ENCODE results near the gene LAMP5.

LAMP5 gene

GRCh38 chr20:9501473-9501872, 12.9 kb upstream of the LAMP5 start:
- no peak for DNase-seq

GRCh38 chr20:9503526-9504245, 10.7 kb upstream of the LAMP5 start:
- DNase-seq, result no peak

DNA sequence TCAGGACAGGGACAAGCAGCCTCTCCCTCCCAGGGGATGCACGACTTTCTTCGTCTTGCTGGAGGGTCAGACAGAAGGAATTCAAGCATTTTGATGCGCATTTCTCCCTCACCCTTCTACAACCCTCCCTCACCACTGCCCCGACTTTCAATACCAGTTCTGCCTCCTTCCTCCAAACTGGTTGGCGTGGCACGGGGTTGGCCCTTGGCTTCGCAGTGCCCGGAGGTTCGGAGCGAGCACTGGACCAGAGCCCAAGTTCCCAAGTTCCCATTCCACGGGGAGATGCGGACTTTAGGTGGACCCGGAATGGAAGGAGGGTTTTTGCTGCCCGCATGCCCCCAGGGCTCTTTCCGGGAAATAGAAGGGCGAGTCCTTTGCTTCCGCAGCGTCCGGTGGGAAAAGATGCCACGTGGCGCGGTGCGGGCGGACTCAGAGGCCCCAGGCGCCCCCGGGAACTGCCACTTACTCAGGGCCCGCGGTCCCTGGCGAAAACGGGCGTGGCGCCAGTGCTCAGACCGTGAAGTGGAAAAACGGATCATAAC, 8.0 kb upstream of the LAMP5 start:
- DNase-seq, result no peak

DNA sequence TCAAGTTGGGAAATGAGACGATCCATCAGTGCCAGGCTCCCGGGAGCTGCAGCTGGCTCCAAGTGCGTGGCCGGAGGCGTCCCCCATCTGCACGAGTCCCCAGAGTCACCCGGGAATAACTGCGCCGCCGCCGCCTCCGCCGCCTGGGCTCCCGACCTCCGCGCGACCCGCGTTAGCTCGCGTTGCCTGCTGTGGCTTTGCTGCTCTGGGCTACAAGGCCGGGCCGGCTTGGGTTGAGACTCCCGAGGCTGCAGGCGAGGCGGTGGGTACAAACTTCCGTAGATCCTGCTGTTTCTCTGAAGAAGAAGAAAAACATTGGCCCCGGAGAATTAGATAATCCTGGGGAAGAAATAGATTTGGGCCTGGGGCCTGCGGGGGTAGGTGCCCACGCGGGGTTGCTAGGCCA, 7.4 kb upstream of the LAMP5 start:
- no peak for DNase-seq

DNA sequence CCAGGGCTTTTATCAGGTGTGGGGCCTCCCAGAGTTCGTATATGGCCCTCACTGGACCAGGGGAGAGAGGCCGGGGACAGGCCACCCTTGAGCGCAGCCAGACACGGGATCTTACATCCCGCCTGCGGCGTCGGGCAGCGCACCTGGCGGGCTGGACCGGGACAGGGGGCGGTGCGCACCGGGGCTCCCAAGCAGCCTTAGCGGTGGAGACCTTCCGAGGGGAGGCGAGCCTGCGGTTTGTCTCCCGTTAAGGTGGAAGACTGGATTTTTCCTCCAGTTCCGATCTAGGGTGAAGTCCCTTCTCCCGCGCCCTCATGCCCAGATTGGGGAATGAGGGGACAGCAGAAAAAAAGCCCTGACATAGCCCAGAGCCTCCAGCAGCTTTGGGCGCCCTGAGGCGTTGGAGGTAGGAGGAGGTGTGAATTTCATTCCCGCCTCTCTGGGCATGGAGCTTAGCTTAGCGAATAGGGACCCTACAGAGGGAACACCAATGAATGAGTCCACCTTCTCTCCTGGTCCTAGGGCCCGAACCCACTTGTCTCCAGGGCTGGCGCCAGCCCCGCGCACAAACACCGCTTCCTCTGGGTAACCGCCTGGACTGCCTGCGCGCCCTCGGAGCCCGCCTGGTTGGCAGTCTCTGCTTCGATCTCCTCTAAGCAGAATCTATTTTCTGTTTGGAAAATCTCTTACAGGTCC, 6.7 kb upstream of the LAMP5 start:
- no peak for DNase-seq

- DNase-seq, result no peak
Measured at GRCh38 chr20:9508240-9508661, 6.1 kb upstream of the LAMP5 start.

DNA sequence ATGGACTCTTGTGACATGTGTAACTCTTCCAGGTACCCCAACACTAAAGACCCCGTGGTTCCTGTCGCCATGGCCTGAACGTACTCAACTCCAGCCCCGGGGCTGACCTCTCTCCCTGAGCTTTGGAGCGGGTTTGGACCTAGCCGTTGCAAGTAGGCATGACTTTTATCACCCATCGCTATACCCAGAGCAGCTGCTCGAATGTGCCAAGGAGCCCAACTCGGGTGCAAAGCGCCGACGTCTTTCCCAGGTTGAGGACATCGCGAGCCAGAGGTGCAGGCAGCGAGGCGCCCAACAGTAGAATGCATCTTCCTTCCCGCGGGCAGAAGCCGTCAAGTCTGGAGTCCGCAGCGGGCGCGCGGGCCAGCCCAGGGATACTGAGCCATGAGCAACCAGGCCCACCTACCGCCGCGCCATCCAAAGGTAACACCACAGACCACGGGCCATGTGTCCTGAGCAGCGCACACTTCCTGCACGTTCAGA, 5.7 kb upstream of the LAMP5 start:
- no peak for DNase-seq

DNA sequence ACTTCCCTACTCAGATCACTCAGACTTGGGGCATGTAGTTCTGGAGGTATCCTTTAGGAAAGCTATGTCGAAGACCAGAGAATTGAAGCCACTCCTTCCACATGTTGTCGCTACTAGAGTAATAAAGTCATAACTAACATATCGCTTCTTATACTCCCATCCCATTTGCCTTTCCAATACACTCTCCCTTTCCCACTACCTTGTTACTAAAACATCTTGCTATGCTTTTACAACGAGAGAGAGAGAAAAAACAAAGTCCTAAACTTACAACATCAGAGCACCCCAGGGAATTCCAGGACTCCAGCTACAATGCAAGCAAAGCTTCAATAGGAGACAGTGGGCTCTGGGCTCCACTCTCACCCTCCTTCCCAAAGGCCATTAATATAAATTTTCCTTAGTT, 5.1 kb upstream of the LAMP5 start:
- no peak for DNase-seq

GRCh38 chr20:9510911-9511310, 3.5 kb upstream of the LAMP5 start:
- DNase-seq, result no peak

DNA sequence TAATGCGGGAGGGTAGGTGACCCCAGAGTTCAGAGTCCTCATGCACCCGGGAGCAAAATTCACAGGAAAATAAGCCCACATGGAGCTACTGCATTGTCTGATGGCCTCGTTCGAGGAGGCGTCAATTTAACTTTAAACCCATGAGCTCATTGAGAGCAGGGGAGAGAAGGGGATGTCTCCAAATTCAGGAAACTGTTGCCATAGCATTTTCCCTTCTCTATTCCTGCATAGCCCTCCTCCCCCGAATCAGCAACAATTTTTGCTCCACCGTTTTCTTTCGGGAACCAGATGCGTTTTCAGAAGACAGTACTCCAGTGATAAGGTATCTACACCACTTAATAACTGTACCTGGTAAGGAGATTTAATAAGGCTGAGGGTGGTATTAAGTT, 324 bp upstream of the LAMP5 start:
- DNase-seq, result no peak

GRCh38 chr20:9515214-9515585, 810 bp downstream of the LAMP5 start:
- DNase-seq, result no peak

DNA sequence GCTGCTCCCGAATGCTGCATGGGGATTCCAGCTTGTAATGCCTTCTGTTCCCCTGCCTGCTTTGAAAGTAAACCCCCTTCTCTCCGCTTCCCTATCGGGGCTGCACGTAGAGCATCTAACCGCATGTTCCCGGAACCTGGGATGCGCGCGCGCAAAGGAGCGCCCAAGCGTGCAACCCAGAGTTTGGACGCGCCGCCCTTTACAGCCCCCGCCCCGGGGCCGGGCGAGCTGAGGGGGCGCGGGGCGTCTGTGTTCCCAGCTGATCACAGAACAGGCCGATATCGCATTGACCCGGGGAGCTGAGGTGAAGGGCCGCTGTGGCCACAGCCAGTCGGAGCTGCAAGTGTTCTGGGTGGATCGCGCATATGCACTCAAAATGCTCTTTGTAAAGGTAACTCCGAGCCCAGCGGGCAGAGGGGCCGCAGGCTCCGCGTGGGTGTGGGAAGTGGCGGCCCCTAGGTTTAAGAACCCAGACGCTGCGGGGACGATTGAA, 1.4 kb downstream of the LAMP5 start:
- no peak for DNase-seq

DNA sequence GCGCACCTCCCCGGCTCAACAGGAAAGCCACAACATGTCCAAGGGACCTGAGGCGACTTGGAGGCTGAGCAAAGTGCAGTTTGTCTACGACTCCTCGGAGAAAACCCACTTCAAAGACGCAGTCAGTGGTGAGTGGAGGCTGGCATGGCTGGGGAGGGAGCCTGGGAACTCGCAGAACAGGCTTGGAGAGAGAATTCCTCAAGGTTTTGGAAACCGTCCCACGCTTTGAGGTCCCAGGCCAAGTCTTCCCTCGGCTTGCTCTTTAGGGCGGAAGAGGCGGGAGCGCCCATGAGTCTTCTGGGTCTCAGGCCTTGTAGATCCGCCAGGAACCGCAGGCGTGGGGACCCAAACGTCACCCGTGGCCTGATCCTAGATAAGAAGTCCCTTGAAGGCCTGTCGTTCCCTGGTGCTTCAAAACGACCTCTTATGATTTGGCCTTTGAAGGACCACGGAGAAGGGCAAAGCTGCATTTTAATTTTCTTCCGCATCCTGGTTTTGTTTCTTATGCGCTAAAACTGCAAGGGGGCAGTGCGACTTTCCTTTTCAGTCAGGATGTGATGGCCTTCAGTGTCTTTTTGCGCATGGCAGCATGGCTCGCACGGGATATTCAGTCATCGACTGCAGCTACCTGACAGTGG, 2.0 kb downstream of the LAMP5 start:
- DNase-seq, result no peak

- DNase-seq, result no peak
Measured at GRCh38 chr20:9517297-9518162, 3.1 kb downstream of the LAMP5 start.

DNA sequence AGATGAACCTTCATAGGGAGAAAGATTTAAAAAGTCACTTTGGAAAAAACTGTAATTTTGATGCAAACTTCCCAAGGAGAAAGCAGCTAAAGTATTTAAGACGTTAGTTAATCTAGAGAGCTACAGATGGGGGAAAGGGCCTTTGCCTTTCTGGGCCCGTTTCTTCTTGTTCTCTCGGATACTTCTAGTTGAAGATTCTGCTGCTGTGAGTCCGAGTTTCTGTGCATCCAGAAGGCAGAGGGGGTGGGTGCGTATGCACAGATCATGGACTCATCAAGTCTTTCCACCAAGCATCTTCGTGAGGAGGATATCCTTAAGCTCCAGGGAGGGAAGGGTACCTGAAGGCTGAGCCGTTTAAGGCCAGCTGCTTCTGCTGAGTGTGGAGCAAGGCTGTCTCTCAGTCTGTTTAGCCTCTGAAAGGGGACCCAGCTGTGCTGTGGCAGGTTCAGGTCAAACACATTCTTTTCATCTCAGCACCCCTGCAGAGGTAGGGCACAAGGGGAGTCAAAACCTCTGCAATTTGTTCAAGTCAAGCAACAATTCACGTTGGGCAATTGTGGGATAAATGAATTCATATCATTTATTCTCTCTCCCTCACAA, 4.3 kb downstream of the LAMP5 start:
- no peak for DNase-seq

DNA sequence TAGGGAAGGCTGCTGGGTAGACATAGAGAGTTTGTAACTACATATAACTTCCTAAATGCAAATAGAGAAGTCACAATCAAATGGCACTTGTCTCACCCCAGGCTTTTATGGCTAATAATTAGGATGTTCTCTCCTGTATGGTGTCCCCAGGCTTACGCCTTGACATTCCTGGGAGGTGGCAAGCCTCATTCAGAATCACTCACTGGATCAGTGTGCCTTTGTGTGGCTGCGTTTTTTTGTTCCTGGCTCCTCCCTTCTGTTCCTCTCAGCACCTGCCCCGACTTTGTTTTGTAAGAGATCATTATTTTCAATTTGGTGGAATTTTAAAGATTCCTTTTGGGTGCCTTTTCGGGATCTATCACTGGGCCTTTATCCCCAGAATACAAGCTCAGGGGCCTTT, 5.7 kb downstream of the LAMP5 start:
- no peak for DNase-seq

- no peak for DNase-seq
Measured at GRCh38 chr20:9523636-9524035, 9.2 kb downstream of the LAMP5 start.

DNA sequence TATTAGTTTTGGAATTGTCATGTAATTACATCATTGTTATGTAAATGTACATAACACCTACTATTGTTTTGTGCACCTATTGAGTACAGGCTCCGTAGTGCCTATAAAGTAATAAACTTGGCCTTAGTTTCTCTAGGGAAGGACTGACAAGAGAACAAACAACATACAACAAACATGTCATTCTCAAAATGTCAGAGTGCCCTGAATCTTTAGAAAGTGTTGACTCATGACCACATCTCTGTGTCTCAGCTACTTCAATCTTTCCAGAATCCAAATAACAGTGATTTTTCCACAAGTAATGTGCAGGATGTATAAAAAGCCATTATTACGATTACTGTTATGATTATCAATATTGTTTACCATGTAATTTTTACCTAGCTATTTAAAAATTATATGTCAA, 17.2 kb downstream of the LAMP5 start:
- no peak for DNase-seq

- no peak for DNase-seq
Measured at GRCh38 chr20:9532069-9532838, 17.9 kb downstream of the LAMP5 start.

- no peak for DNase-seq
Measured at GRCh38 chr20:9534025-9534424, 19.6 kb downstream of the LAMP5 start.

- DNase-seq, result no peak
Measured at GRCh38 chr20:9535449-9535848, 21.1 kb downstream of the LAMP5 start.

DNA sequence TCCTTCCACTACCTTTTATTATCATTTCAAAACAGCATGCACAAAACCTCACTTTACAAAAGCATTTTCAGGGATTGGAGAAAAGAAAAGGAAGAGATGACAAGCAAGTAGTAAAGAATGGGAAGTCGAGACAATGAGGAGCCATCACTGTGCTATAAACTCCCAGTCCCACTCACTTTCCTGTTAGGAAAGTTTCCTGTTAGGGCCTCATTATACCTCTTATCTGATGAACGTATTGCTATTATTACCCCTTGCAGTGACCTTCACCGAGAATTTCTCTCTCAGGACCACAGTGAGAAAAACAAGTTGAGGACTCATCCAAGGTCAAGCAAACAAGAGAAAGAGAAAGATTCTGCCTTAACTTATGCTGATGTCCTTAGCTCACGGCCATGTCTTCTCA, 28.8 kb downstream of the LAMP5 start:
- no peak for DNase-seq
